WTC11 (cell line): Measurements from ENCODE around the gene ATG2B. TPM values are rescaled to one million over a fixed set of nuclear protein-coding genes. Genes with fewer than 3 reads are reported as not detected.

Source experiments
- ATAC-seq: fragments of 200-7000 bp; cut with Tn5 transposase; 2 replicates; pipeline ENCODE4 v1.10.0; 2021; ENCODE audit warnings: mild to moderate bottlenecking, moderate library complexity
- CTCF ChIA-PET: fragments of 300-600 bp; sonication (Branson Sonifier 250); formaldehyde crosslinking; loops from one replicate; lab custom pipeline; 2021; ENCODE audit warnings: antibody characterized with exemption; lab: Charles Lee
- POLR2A ChIA-PET: fragments of 350-600 bp; sonication (Branson Sonifier 250); formaldehyde crosslinking; loops from one replicate; lab custom pipeline; 2021; ENCODE audit warnings: antibody characterized with exemption; lab: Charles Lee
- DNase-seq: peaks from one replicate; pipeline ENCODE4 v3.0.0; 2021; ENCODE audit warnings: low spot score
- H3K27ac Mint-ChIP-seq: 2 replicates; pipeline ENCODE4 v1.8.0; 2021; ENCODE audit warnings: mixed read lengths
- H3K27me3 Mint-ChIP-seq: 2 replicates; pipeline ENCODE4 v1.8.0; 2021; ENCODE audit warnings: low read depth, mild to moderate bottlenecking, moderate library complexity, mixed read lengths
- H3K36me3 Mint-ChIP-seq: 2 replicates; pipeline ENCODE4 v1.8.0; 2021; ENCODE audit warnings: mixed read lengths
- H3K4me1 Mint-ChIP-seq: 2 replicates; pipeline ENCODE4 v1.8.0; 2022; ENCODE audit warnings: mixed read lengths
- H3K4me3 Mint-ChIP-seq: 2 replicates; pipeline ENCODE4 v1.8.0; 2021; ENCODE audit warnings: mild to moderate bottlenecking, moderate library complexity, mixed read lengths
- H3K9me3 Mint-ChIP-seq: 2 replicates; pipeline ENCODE4 v1.8.0; 2021; ENCODE audit warnings: mixed read lengths
- AFF4 ChIP-seq: sonication (generic); formaldehyde crosslinking; IDR thresholded peaks from 2 replicates; pipeline ENCODE4 v1.8.1; 2023; ENCODE audit warnings: mild to moderate bottlenecking, missing genetic modification reagents, borderline replicate concordance
- ATF3 ChIP-seq: sonication (generic); formaldehyde crosslinking; conservative IDR thresholded peaks from 2 replicates; pipeline ENCODE4 v1.8.1; 2022; ENCODE audit warnings: mild to moderate bottlenecking, missing genetic modification reagents
- CBFB ChIP-seq: sonication (generic); formaldehyde crosslinking; IDR thresholded peaks from 2 replicates; pipeline ENCODE4 v1.8.1; 2022; ENCODE audit warnings: mild to moderate bottlenecking, low read depth, missing genetic modification reagents
- ETV6 ChIP-seq: sonication (generic); formaldehyde crosslinking; IDR thresholded peaks from 2 replicates; pipeline ENCODE4 v1.8.1; 2022; ENCODE audit warnings: mild to moderate bottlenecking, missing genetic modification reagents
- GABPB1 ChIP-seq: sonication (generic); formaldehyde crosslinking; IDR thresholded peaks from 2 replicates; pipeline ENCODE4 v1.8.1; 2023; ENCODE audit warnings: mild to moderate bottlenecking, missing genetic modification reagents
- GTF2I ChIP-seq: fragments of 250-450 bp; sonication (Bioruptor Pico); conservative IDR thresholded peaks from 2 replicates; pipeline ENCODE4 v1.4.0; 2021; ENCODE audit warnings: mild to moderate bottlenecking
- JAZF1 ChIP-seq: fragments of 250-450 bp; sonication (Bioruptor Pico); IDR thresholded peaks from 2 replicates; pipeline ENCODE4 v1.9.0; 2021; ENCODE audit warnings: moderate library complexity, mild to moderate bottlenecking, inconsistent platforms
- MYBL2 ChIP-seq: sonication (generic); formaldehyde crosslinking; IDR thresholded peaks from 2 replicates; pipeline ENCODE4 v1.8.1; 2023; ENCODE audit warnings: mild to moderate bottlenecking, moderate library complexity, missing genetic modification reagents
- NR2C2 ChIP-seq: sonication (generic); formaldehyde crosslinking; IDR thresholded peaks from 2 replicates; pipeline ENCODE4 v1.8.0; 2022; ENCODE audit warnings: mild to moderate bottlenecking, missing genetic modification reagents
- PREB ChIP-seq: sonication (generic); formaldehyde crosslinking; IDR thresholded peaks from 2 replicates; pipeline ENCODE4 v1.8.1; 2022; ENCODE audit warnings: mild to moderate bottlenecking, missing genetic modification reagents, moderate library complexity, borderline replicate concordance
- RORB ChIP-seq: fragments of 250-450 bp; sonication (Bioruptor Pico); IDR thresholded peaks from 2 replicates; pipeline ENCODE4 v1.9.0; 2021; ENCODE audit warnings: mild to moderate bottlenecking
- SMAD4 ChIP-seq: sonication (generic); formaldehyde crosslinking; IDR thresholded peaks from 2 replicates; pipeline ENCODE4 v1.8.0; 2022; ENCODE audit warnings: mild to moderate bottlenecking, missing genetic modification reagents
- SOX15 ChIP-seq: fragments of 250-450 bp; sonication (Bioruptor Pico); IDR thresholded peaks from 2 replicates; pipeline ENCODE4 v1.9.0; 2021; ENCODE audit warnings: mild to moderate bottlenecking
- SP1 ChIP-seq: sonication (generic); formaldehyde crosslinking; conservative IDR thresholded peaks from 2 replicates; pipeline ENCODE4 v1.8.1; 2022; ENCODE audit warnings: missing genetic modification reagents
- ZNF263 ChIP-seq: sonication (generic); formaldehyde crosslinking; IDR thresholded peaks from 2 replicates; pipeline ENCODE4 v1.8.1; 2022; ENCODE audit warnings: low read depth, mild to moderate bottlenecking, moderate library complexity, missing genetic modification reagents
- ZNF423 ChIP-seq: fragments of 250-450 bp; sonication (Bioruptor Pico); IDR thresholded peaks from 2 replicates; pipeline ENCODE4 v2.1.2; 2022; ENCODE audit warnings: mild to moderate bottlenecking, moderate library complexity
- ZNF512 ChIP-seq: sonication (generic); formaldehyde crosslinking; IDR thresholded peaks from 2 replicates; pipeline ENCODE4 v1.8.1; 2022; ENCODE audit warnings: missing genetic modification reagents, borderline replicate concordance
- ZNF671 ChIP-seq: fragments of 250-450 bp; sonication (Bioruptor Pico); IDR thresholded peaks from 2 replicates; pipeline ENCODE4 v1.8.0; 2021; ENCODE audit warnings: mild to moderate bottlenecking
- total RNA-seq: library from RNA; stranded (reverse); gene quantifications from 3 replicates; pipeline ENCODE4 v1.2.3, GENCODE V29; 2021
- TF ChIP-seq, protein P1 (sequence below): fragments of 250-450 bp; sonication (Bioruptor Pico); IDR thresholded peaks from 2 replicates; pipeline ENCODE4 v1.9.0; 2021; ENCODE audit warnings: mild to moderate bottlenecking
- TF ChIP-seq, protein P2 (sequence below): fragments of 250-450 bp; sonication (Bioruptor Pico); IDR thresholded peaks from 2 replicates; pipeline ENCODE4 v1.9.0; 2021; ENCODE audit warnings: mild to moderate bottlenecking
- TF ChIP-seq, protein P3 (sequence below): fragments of 250-450 bp; sonication (Bioruptor Pico); conservative IDR thresholded peaks from 2 replicates; pipeline ENCODE4 v1.9.0; 2021; ENCODE audit warnings: mild to moderate bottlenecking

ATG2B gene
- total RNA-seq, 1 experiment from 2014 or later = 10.3 TPM

GRCh38 chr14:96370528-96370927 lies 7.4 kb upstream of the ATG2B start:
- H3K27me3 Mint-ChIP-seq = no peaks in the 10 kb centered on the region
- H3K9me3 Mint-ChIP-seq = peaks cover 12% of the 10 kb centered on the region
- TF ChIP-seq CBFB (CRISPR knock-in tag) (no peak), SMAD4 (CRISPR knock-in tag) (no peak), RORB (no peak), PREB (CRISPR knock-in tag) (no peak), NR2C2 (CRISPR knock-in tag) (no peak), ATF3 (CRISPR knock-in tag) (no peak), ZNF423 (CRISPR knock-in tag) (no peak), SP1 (CRISPR knock-in tag) (no peak), GTF2I (CRISPR knock-in tag) (no peak), ETV6 (CRISPR knock-in tag) (no peak), MYBL2 (CRISPR knock-in tag) (no peak), ZNF263 (CRISPR knock-in tag) (no peak), ZNF671 (CRISPR knock-in tag) (no peak), GABPB1 (no peak), ZNF512 (CRISPR knock-in tag) (no peak)
- TF ChIP-seq, protein P1, sequence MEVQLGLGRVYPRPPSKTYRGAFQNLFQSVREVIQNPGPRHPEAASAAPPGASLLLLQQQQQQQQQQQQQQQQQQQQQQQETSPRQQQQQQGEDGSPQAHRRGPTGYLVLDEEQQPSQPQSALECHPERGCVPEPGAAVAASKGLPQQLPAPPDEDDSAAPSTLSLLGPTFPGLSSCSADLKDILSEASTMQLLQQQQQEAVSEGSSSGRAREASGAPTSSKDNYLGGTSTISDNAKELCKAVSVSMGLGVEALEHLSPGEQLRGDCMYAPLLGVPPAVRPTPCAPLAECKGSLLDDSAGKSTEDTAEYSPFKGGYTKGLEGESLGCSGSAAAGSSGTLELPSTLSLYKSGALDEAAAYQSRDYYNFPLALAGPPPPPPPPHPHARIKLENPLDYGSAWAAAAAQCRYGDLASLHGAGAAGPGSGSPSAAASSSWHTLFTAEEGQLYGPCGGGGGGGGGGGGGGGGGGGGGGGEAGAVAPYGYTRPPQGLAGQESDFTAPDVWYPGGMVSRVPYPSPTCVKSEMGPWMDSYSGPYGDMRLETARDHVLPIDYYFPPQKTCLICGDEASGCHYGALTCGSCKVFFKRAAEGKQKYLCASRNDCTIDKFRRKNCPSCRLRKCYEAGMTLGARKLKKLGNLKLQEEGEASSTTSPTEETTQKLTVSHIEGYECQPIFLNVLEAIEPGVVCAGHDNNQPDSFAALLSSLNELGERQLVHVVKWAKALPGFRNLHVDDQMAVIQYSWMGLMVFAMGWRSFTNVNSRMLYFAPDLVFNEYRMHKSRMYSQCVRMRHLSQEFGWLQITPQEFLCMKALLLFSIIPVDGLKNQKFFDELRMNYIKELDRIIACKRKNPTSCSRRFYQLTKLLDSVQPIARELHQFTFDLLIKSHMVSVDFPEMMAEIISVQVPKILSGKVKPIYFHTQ (CRISPR knock-in tag) = no peak
- DNase-seq (no peak), ATAC-seq (no peak)
- POLR2A ChIA-PET = no interaction called here
- H3K4me1 Mint-ChIP-seq = peaks cover 10% of the 10 kb centered on the region
- peak overlapping the region; percentile 38; the same call in 1 of the 2 replicates for H3K27ac Mint-ChIP-seq
- peaks cover 17% of the 10 kb centered on the region for H3K36me3 Mint-ChIP-seq
- H3K4me3 Mint-ChIP-seq = no peak overlapping the region
- CTCF ChIA-PET = no interaction called here

- Mint-ChIP-seq H3K36me3 (peaks cover 17% of the 10 kb centered on the region), H3K4me1 (peaks cover 23% of the 10 kb centered on the region), H3K27ac (peak overlapping the region; percentile 83), H3K4me3 (no peak overlapping the region; the same call in 1 of the 2 replicates), H3K9me3 (peaks cover 12% of the 10 kb centered on the region), H3K27me3 (no peaks in the 10 kb centered on the region)
- peak; percentile 35 for ATAC-seq
- CTCF ChIA-PET = no interaction called here
- POLR2A ChIA-PET = interaction anchor here (0.7 kb wide), 1 partner anchor 1011 kb away, joined by 4 read pairs; no protein-coding TSS in a partner anchor
- DNase-seq = no peak
- TF ChIP-seq, protein P2, sequence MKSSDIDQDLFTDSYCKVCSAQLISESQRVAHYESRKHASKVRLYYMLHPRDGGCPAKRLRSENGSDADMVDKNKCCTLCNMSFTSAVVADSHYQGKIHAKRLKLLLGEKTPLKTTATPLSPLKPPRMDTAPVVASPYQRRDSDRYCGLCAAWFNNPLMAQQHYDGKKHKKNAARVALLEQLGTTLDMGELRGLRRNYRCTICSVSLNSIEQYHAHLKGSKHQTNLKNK = no peak
- no peak for TF ChIP-seq SOX15 (CRISPR knock-in tag)
- TF ChIP-seq, protein P3, sequence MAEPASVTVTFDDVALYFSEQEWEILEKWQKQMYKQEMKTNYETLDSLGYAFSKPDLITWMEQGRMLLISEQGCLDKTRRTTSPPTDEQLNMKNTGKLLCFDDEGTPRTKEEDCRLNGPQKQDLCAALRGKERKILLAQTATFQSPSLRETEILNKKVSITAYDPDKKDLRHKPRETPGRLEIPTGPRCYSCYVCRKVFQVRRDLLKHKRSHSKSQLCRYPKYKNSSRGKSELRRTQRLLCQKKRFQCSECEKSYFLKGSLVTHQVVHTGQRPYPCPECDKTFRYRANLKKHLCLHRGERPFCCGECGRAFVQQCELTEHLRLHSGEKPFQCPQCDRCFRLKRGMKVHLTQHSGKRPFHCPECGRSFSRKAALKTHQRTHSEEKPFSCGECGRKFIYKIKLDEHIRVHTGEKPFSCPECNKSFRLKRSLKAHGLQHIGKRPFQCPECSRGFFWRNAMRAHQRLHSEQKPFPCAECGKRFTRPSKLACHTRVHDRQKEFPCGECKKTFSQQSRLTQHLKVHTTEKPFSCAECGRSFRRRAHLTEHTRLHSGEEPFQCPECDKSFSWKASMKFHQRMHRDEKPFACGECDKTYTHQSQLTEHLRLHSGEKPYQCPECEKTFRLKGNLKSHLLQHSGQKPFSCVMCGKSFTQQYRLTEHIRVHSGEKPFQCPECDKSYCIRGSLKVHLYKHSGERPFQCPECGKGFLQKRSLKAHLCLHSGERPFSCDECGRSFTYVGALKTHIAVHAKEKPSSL (CRISPR knock-in tag) = no peak
- no peak for TF ChIP-seq AFF4
- TF ChIP-seq ATF3 (CRISPR knock-in tag) = no peak
- no peak for TF ChIP-seq SMAD4 (CRISPR knock-in tag)
- TF ChIP-seq JAZF1 (CRISPR knock-in tag) = no peak
Measured at GRCh38 chr14:96368534-96368933, 5.4 kb upstream of the ATG2B start.
